SK-N-SH treated with all-trans-retinoic acid at 6 μM for 48 hours (cell line): ENCODE measurements around the gene LPP.

Experiments used
- ATAC-seq: fragments of 200-7000 bp; cut with Tn5 transposase; 3 replicates; pipeline ENCODE4 v1.9.1; 2020; ENCODE audit warnings: mild to moderate bottlenecking, moderate library complexity
- ARNTL ChIP-seq: fragments of 450-650 bp; formaldehyde crosslinking; IDR thresholded peaks from 2 replicates; pipeline ENCODE4 v1.5.0; 2020; ENCODE audit warnings: low read depth, mild to moderate bottlenecking, moderate library complexity, borderline replicate concordance
- BACH2 ChIP-seq: fragments of 250-450 bp; sonication (Bioruptor Pico); IDR thresholded peaks from 2 replicates; pipeline ENCODE4 v1.9.0; 2021; ENCODE audit warnings: mild to moderate bottlenecking, borderline replicate concordance
- CREB5 ChIP-seq: fragments of 250-450 bp; sonication (Bioruptor Pico); IDR thresholded peaks from 2 replicates; pipeline ENCODE4 v1.5.1; 2020; ENCODE audit warnings: low read depth, mild to moderate bottlenecking, moderate library complexity
- CSDC2 ChIP-seq: fragments of 250-450 bp; sonication (Bioruptor Pico); IDR thresholded peaks from 2 replicates; pipeline ENCODE4 v1.5.0; 2020; ENCODE audit warnings: mild to moderate bottlenecking, moderate library complexity
- CSRNP3 ChIP-seq: fragments of 250-450 bp; sonication (Bioruptor Pico); IDR thresholded peaks from 2 replicates; pipeline ENCODE4 v1.5.1; 2021; ENCODE audit warnings: mild to moderate bottlenecking, moderate library complexity
- ESRRG ChIP-seq: fragments of 250-450 bp; sonication (Bioruptor Pico); IDR thresholded peaks from 2 replicates; pipeline ENCODE4 v1.6.1; 2021; ENCODE audit warnings: mild to moderate bottlenecking
- GLIS3 ChIP-seq: fragments of 250-450 bp; sonication (Bioruptor Pico); IDR thresholded peaks from 2 replicates; pipeline ENCODE4 v1.5.0; 2020; ENCODE audit warnings: mild to moderate bottlenecking, moderate library complexity
- ISL1 ChIP-seq: fragments of 250-450 bp; sonication (Bioruptor Pico); IDR thresholded peaks from 2 replicates; pipeline ENCODE4 v2.1.2; 2022; ENCODE audit warnings: mild to moderate bottlenecking, moderate library complexity
- OSR1 ChIP-seq: fragments of 250-450 bp; sonication (Bioruptor Pico); IDR thresholded peaks from 2 replicates; pipeline ENCODE4 v1.8.0; 2022; ENCODE audit warnings: moderate library complexity, mild to moderate bottlenecking, inconsistent platforms
- POU6F1 ChIP-seq: fragments of 250-450 bp; sonication (Bioruptor Pico); IDR thresholded peaks from 2 replicates; pipeline ENCODE4 v1.8.0; 2021; ENCODE audit warnings: low read depth, mild to moderate bottlenecking, moderate library complexity, borderline replicate concordance
- PPARA ChIP-seq: fragments of 250-450 bp; sonication (Bioruptor Pico); IDR thresholded peaks from 2 replicates; pipeline ENCODE4 v1.5.0; 2020; ENCODE audit warnings: mild to moderate bottlenecking, borderline replicate concordance
- RARB ChIP-seq: fragments of 250-450 bp; sonication (Bioruptor Pico); IDR thresholded peaks from 2 replicates; pipeline ENCODE4 v1.8.0; 2021; ENCODE audit warnings: mild to moderate bottlenecking, moderate library complexity
- SNAI2 ChIP-seq: fragments of 250-450 bp; sonication (Bioruptor Pico); IDR thresholded peaks from 2 replicates; pipeline ENCODE4 v1.5.0; 2020; ENCODE audit warnings: mild to moderate bottlenecking, moderate library complexity
- TCF4 ChIP-seq: fragments of 250-450 bp; sonication (Bioruptor Pico); IDR thresholded peaks from 2 replicates; pipeline ENCODE4 v1.8.0; 2021; ENCODE audit warnings: mild to moderate bottlenecking, moderate library complexity, borderline replicate concordance
- TOX ChIP-seq: fragments of 250-450 bp; sonication (Bioruptor Pico); IDR thresholded peaks from 2 replicates; pipeline ENCODE4 v1.8.0; 2021; ENCODE audit warnings: mild to moderate bottlenecking, moderate library complexity, borderline replicate concordance
- ZC3H10 ChIP-seq: fragments of 250-450 bp; sonication (Bioruptor Pico); IDR thresholded peaks from 2 replicates; pipeline ENCODE4 v1.5.1; 2021; ENCODE audit warnings: mild to moderate bottlenecking, moderate library complexity
- ZFP3 ChIP-seq: fragments of 250-450 bp; sonication (Bioruptor Pico); IDR thresholded peaks from 2 replicates; pipeline ENCODE4 v1.5.0; 2020; ENCODE audit warnings: mild to moderate bottlenecking, moderate library complexity
- ZFP30 ChIP-seq: fragments of 450-650 bp; formaldehyde crosslinking; IDR thresholded peaks from 2 replicates; pipeline ENCODE4 v1.5.0; 2022; ENCODE audit warnings: mild to moderate bottlenecking, moderate library complexity
- ZNF565 ChIP-seq: fragments of 450-650 bp; formaldehyde crosslinking; conservative IDR thresholded peaks from 2 replicates; pipeline ENCODE4 v1.5.0; 2020; ENCODE audit warnings: low read depth, mild to moderate bottlenecking, moderate library complexity
- ZNF70 ChIP-seq: fragments of 450-650 bp; formaldehyde crosslinking; IDR thresholded peaks from 2 replicates; pipeline ENCODE4 v1.5.0; 2020; ENCODE audit warnings: mild to moderate bottlenecking, moderate library complexity
- ZNF8 ChIP-seq: fragments of 450-650 bp; formaldehyde crosslinking; IDR thresholded peaks from 2 replicates; pipeline ENCODE4 v1.5.0; 2020; ENCODE audit warnings: mild to moderate bottlenecking, moderate library complexity
- TF ChIP-seq, protein P1 (sequence below): fragments of 250-450 bp; sonication (Bioruptor Pico); IDR thresholded peaks from 2 replicates; pipeline ENCODE4 v1.5.0; 2020; ENCODE audit warnings: mild to moderate bottlenecking, moderate library complexity
- TF ChIP-seq, protein P2 (sequence below): fragments of 250-450 bp; sonication (Bioruptor Pico); IDR thresholded peaks from 2 replicates; pipeline ENCODE4 v1.8.0; 2020; ENCODE audit warnings: mild to moderate bottlenecking, moderate library complexity, borderline replicate concordance

The LPP gene

DNA sequence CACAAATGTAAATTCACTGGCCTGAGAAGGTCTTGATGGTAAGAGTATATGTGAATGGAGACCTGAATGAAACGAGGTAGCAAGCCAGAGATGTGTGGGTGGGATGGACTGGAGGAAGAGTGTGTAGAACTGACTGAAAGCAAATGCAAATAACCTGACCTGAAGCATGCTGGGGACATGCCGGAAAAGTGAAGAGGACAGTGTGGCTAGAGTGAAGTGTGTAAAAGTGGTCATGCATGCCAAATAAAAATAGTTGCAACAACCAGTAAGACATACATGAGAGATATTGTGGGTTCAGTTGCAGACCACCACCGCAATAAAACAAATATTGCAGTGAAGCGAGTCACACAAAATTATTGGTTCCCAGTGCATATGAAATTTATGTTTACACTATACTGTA, 82.3 kb downstream of the LPP start:
- TF ChIP-seq CSDC2 (no peak), ZNF8 (CRISPR knock-in tag) (no peak), POU6F1 (no peak), GLIS3 (CRISPR knock-in tag) (no peak), TCF4 (CRISPR knock-in tag) (no peak)
- no peak for ATAC-seq

DNA sequence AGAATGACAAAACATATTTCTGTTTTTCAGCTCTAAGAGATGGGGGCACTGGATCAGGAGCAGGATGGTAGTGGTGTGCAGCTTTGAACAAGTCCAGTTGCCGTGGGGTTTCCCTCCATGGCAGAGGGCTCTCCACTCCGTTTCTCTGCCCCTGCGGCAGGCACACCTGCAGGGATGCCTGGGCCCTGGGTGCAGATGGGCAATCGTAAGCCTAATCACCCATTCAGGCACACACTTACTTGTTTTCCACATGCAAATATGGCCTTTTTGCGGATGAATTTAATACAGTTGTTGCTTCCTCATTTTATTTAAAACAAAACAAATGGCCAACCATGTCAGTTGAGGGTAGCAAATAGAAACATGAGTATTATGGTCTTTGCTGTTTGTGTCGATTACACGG, 85.1 kb downstream of the LPP start:
- no peak for TF ChIP-seq CREB5 (CRISPR knock-in tag)
- no peak for TF ChIP-seq ZFP30
- TF ChIP-seq ZNF70 = no peak
- no peak for TF ChIP-seq ZC3H10
- no peak for TF ChIP-seq PPARA
- TF ChIP-seq RARB (CRISPR knock-in tag) = no peak
- TF ChIP-seq, protein P1, sequence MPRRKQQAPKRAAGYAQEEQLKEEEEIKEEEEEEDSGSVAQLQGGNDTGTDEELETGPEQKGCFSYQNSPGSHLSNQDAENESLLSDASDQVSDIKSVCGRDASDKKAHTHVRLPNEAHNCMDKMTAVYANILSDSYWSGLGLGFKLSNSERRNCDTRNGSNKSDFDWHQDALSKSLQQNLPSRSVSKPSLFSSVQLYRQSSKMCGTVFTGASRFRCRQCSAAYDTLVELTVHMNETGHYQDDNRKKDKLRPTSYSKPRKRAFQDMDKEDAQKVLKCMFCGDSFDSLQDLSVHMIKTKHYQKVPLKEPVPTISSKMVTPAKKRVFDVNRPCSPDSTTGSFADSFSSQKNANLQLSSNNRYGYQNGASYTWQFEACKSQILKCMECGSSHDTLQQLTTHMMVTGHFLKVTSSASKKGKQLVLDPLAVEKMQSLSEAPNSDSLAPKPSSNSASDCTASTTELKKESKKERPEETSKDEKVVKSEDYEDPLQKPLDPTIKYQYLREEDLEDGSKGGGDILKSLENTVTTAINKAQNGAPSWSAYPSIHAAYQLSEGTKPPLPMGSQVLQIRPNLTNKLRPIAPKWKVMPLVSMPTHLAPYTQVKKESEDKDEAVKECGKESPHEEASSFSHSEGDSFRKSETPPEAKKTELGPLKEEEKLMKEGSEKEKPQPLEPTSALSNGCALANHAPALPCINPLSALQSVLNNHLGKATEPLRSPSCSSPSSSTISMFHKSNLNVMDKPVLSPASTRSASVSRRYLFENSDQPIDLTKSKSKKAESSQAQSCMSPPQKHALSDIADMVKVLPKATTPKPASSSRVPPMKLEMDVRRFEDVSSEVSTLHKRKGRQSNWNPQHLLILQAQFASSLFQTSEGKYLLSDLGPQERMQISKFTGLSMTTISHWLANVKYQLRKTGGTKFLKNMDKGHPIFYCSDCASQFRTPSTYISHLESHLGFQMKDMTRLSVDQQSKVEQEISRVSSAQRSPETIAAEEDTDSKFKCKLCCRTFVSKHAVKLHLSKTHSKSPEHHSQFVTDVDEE (CRISPR knock-in tag) = no peak
- no peak for TF ChIP-seq GLIS3 (CRISPR knock-in tag)
- TF ChIP-seq BACH2 (CRISPR knock-in tag) = no peak
- TF ChIP-seq ISL1 (CRISPR knock-in tag) = no peak
- no peak for TF ChIP-seq ZNF565
- no peak for TF ChIP-seq ESRRG (CRISPR knock-in tag)
- TF ChIP-seq SNAI2 = no peak
- TF ChIP-seq TOX (CRISPR knock-in tag) = no peak
- no peak for TF ChIP-seq ZFP3 (CRISPR knock-in tag)
- TF ChIP-seq OSR1 = no peak
- TF ChIP-seq, protein P2, sequence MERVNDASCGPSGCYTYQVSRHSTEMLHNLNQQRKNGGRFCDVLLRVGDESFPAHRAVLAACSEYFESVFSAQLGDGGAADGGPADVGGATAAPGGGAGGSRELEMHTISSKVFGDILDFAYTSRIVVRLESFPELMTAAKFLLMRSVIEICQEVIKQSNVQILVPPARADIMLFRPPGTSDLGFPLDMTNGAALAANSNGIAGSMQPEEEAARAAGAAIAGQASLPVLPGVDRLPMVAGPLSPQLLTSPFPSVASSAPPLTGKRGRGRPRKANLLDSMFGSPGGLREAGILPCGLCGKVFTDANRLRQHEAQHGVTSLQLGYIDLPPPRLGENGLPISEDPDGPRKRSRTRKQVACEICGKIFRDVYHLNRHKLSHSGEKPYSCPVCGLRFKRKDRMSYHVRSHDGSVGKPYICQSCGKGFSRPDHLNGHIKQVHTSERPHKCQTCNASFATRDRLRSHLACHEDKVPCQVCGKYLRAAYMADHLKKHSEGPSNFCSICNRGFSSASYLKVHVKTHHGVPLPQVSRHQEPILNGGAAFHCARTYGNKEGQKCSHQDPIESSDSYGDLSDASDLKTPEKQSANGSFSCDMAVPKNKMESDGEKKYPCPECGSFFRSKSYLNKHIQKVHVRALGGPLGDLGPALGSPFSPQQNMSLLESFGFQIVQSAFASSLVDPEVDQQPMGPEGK = no peak
- no peak for TF ChIP-seq ARNTL (CRISPR knock-in tag)
- TF ChIP-seq CSRNP3 (CRISPR knock-in tag) = no peak
- no peak for TF ChIP-seq CSDC2
- ATAC-seq = no peak

GRCh38 chr3:188239577-188239976, 85.6 kb downstream of the LPP start:
- no peak for ATAC-seq
- TF ChIP-seq OSR1 (no peak), ZC3H10 (no peak), ESRRG (CRISPR knock-in tag) (no peak), BACH2 (CRISPR knock-in tag) (no peak), ARNTL (CRISPR knock-in tag) (no peak), CSRNP3 (CRISPR knock-in tag) (no peak), TOX (CRISPR knock-in tag) (no peak), ZFP30 (no peak), RARB (CRISPR knock-in tag) (no peak), ZNF8 (CRISPR knock-in tag) (no peak), GLIS3 (CRISPR knock-in tag) (no peak), ZFP3 (CRISPR knock-in tag) (no peak)
- TF ChIP-seq, protein P1 (CRISPR knock-in tag) = no peak
- TF ChIP-seq, protein P2 = no peak
